ENCODE measurements around the gene SSR1. TPM values are rescaled to one million over a fixed set of nuclear protein-coding genes. Genes with fewer than 3 reads are reported as not detected.
A peak's percentile ranks its signal among the peaks of the same experiment; 100 is the strongest.
"Not testable (repeated sequence)": the region's sequence is repeated elsewhere in the genome, so short reads cannot be mapped to it uniquely, and the experiment has no call there.

Gene SSR1
- total RNA-seq = 100 to 1,000 TPM in 1 of 4 donors, 10 to 100 TPM in 3; 39.5 to 122 (median 80.8) TPM

GRCh38 chr6:7312616-7313504, at the start of gene SSR1:
Gene SSR1, minus strand, starts transcription at chr6:7313199. Its CDS starts 79 bp downstream, at chr6:7313120.
- H3K27me3 ChIP-seq = no peaks in the 10 kb centered on the region
- TF ChIP-seq POLR2A (IDR thresholded peaks at IDR 0.05) (peak in 2 of 4 donors; percentile 33 to 84), CTCF (IDR thresholded peaks at IDR 0.05) (no peak)
- intact Hi-C loops (cut with DNase I) = loop anchor here (10.0 kb wide), 1 partner anchor 72 kb away; the partner anchor contains the start of genes CAGE1 and RIOK1
- peak within 1 kb of the TSS; percentile 93 to 97 (median 96) for H3K27ac ChIP-seq
- H3K36me3 ChIP-seq = peaks cover under 1 to 27% (median 6%) of the 10 kb centered on the region in 3 donors
- peak within 1 kb of the TSS; percentile 74 to 99 (median 90) for H3K4me3 ChIP-seq
- WGBS, 2 donors = 0 to 2% methylated on average over 14 to 23 of the region's 83 CpGs
- H3K9me3 ChIP-seq = no peaks in the 10 kb centered on the region
- peaks cover 0 to 45% (median 27%) of the 10 kb centered on the region in 3 donors for H3K4me1 ChIP-seq
- DNase-seq = peak; percentile 92

- H3K27me3 ChIP-seq; DNase-seq; intact Hi-C loops (cut with DNase I); H3K27ac ChIP-seq; H3K4me3 ChIP-seq; H3K9me3 ChIP-seq; H3K36me3 ChIP-seq: not testable (repeated sequence)
- WGBS, 2 donors = 42 to 85% methylated on average over 3 of the region's 3 CpGs
- H3K4me1 ChIP-seq = peaks cover 0 to 13% (median 6%) of the 10 kb centered on the region in 3 donors
Measured at GRCh38 chr6:7351916-7352315, 38.9 kb upstream of the SSR1 start.

GRCh38 chr6:7350591-7350990, 37.6 kb upstream of the SSR1 start:
- H3K4me3 ChIP-seq; DNase-seq; intact Hi-C loops (cut with DNase I); H3K36me3 ChIP-seq; H3K9me3 ChIP-seq; H3K27me3 ChIP-seq; H3K27ac ChIP-seq: not testable (repeated sequence)
- 86 to 88% methylated on average over 1 of the region's 1 CpG for WGBS, 2 donors
- H3K4me1 ChIP-seq = peaks cover 0 to 14% (median 6%) of the 10 kb centered on the region in 3 donors

DNA sequence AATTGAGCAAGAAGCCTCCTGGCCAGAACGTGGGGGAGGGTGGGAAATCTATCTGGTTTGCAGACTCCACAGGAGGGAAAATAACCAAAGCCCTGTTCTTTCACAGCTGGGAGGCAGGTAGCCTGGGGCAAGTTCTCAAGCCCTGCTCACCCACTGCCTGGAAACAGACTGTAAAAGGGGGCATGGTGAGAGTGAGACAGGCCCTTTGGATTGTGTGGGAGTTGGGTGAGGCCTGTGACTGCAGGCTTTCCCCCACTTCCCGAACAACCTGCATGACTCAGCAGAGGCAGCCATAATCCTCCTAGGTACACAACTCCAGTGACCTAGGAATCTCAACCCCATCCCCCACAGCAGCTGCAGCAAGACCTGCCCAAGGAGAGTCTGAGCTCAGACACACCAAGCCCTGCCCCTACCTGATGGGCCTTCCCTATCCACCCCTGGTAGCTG, 34.6 kb upstream of the SSR1 start:
- peaks cover 0 to 14% (median 6%) of the 10 kb centered on the region in 3 donors for H3K4me1 ChIP-seq
- intact Hi-C loops (cut with DNase I); DNase-seq; H3K27me3 ChIP-seq; H3K9me3 ChIP-seq; H3K36me3 ChIP-seq; H3K4me3 ChIP-seq: not testable (repeated sequence)
- H3K27ac ChIP-seq = peak overlapping the region; percentile 58 to 75 (median 64)
- WGBS, 2 donors = 14 to 33% methylated on average over 1 of the region's 2 CpGs

DNA sequence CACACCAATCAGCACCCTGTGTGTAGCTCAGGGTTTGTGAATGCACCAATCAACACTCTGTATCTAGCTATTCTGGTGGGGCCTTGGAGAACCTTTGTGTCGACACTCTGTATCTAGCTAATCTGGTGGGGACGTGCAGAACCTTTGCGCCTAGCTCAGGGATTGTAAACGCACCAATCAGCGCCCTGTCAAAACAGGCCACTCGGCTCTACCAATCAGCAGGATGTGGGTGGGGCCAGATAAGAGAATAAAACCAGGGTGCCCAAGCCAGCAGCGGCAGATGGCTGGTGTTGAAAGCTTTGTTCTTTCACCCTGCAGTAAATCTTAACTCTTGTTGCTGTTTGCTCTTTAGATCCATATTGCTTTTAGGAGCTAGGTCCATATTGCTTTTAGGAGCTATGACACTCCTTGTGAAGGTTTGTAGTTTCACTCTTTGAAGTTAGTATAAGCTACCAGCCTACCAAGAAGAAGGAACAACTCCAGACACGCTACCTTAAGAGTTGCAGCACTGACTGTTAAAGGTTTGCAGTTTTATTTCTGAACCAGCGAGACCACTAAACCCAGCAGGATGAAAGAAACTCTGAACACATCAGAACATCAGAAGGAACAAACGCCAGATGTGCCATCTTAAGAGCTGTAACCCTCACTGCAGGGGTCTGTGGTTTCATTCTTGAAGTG, 31.9 kb upstream of the SSR1 start:
- DNase-seq; H3K4me3 ChIP-seq; H3K36me3 ChIP-seq; H3K27me3 ChIP-seq; H3K9me3 ChIP-seq; intact Hi-C loops (cut with DNase I); H3K27ac ChIP-seq: not testable (repeated sequence)
- 84 to 90% methylated on average over 6 to 9 of the region's 10 CpGs for WGBS, 2 donors
- H3K4me1 ChIP-seq = peaks cover 0 to 14% (median 6%) of the 10 kb centered on the region in 3 donors

GRCh38 chr6:7343546-7344475, 30.8 kb upstream of the SSR1 start:
- DNase-seq = no peak

More at GRCh38 chr6:7343546-7344475, 30.8 kb upstream of the SSR1 start:
- Histone ChIP-seq H3K36me3 (no peaks in the 10 kb centered on the region), H3K4me3 (peak overlapping the region in 1 of 4 donors; percentile 8), H3K4me1 (peaks cover 0 to 14% (median 6%) of the 10 kb centered on the region in 3 donors), H3K27ac (no peak overlapping the region), H3K9me3 (no peaks in the 10 kb centered on the region), H3K27me3 (peaks cover 0 to 4% (median 0%) of the 10 kb centered on the region in 4 donors)
- 74 to 77% methylated on average over 11 to 18 of the region's 29 CpGs for WGBS, 2 donors
- TF ChIP-seq POLR2A (IDR thresholded peaks at IDR 0.05) (no peak), CTCF (IDR thresholded peaks at IDR 0.05) (no peak)
- intact Hi-C loops (cut with DNase I) = no loop called here

Data from esophagus squamous epithelium (tissue), 5 donors.